Measurements from ENCODE around the gene STT3A.
A peak's percentile ranks its signal among the peaks of the same experiment; 100 is the strongest.

The STT3A gene

DNA sequence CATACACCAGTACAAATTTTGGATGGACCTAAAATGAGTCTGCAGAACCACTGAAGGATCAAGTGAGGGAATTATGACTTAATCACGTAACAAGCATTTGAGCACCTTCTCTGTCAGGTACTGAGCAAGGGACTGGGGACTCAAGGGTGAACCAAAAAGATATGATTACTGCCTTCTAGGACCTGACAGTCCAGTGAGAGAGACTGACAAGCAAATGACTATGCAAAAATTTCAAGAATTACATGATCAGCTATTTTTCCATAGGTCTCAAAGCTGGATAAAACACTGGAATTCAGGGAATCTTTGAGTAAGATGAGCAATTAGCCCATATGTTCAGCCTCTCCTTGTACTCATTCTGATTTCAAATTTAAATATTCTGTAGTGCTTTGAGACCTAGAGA is 5.2 kb upstream of the STT3A start:
- no peak for DNase-seq (ENCODE audit: low read depth in 2 of 2, low spot score in 1 of 2)

DNA sequence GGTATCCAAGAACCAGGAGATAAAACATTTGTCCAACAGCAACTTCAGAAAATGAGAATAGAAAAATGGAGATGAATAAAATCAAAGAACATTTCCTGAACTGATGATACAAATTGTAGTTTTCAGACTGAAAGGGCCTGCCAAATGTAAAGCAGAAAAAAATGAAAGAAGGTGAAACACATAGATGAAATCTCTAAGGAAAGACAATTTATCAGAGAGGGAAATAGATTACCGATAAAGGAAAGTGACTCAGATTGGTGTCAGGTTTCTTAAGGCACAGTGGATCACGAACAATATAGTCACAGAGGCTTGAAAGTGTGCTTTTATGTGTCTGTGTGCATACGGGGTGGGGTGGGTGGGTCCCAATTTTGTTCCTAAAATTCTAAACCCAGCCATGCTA is 4.1 kb upstream of the STT3A start:
- no peak for DNase-seq (ENCODE audit: low read depth in 2 of 2, low spot score in 1 of 2)

DNA sequence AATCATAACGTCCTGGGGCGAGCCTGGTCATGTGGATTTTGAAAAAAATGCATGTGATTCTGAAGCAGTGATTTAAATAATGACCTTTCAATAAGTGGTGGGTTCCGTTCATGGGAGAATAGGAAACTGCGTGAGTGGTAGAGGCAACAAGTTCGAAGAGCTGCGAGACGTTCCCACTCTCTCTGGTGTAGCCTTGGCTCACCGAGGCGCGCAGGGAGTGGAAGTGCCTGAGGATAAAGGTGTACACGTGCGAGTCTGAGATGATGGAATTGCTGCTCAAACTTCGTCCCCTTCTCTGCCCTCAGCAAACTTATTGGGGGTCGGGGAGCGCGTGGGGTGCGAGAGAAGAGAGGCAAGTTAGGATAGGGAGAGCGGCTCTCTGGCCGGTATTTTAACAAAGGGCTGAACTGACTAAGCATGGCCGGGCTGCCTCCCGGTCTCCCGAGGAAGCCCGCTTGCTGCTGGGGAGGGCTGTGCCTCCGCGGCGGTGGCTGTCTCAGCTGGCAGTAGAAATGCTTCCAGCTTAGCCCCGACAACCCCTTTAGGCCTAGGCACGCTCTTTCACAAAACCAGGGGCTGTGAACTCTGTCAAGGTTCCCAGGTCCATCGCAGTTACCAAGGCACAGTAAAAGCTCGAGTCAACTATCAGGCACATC is 875 bp upstream of the STT3A start:
- peak in 1 of 2 donors; percentile 13 for DNase-seq (ENCODE audit: low read depth in 2 of 2, low spot score in 1 of 2)

DNA sequence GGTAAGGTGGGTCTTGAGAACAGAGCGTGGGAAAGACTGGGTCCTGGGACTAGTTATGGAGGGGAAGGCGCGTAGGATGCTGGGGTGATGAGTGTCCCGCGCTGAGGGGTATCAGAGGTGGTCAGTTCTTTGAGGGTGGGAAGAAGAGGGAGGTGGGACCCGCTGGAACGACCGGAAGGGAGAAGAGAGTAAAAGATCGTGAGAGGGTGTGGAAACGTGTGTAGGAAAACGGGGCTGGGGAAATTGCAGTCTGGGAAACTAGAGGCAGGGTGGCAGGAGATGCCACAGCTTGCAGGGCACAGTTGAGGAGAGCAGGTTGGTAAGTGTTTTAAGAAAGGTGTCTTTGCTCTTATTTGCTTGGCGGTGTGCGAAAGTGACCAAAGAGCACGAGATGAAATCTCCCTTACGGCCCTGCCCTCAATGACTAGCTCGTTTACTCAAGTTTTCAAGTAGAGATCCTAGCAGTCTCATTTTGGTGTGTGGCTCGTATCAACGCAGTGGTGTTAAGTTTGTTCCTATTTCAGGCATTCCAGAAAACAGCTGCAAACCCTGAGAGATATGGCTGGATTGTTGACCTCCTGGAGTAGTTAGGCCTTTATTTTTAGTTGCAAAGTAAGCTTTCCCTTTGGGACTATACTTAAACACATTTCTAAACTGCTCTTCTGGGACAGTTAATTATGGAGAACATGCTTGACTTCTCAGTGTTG is 615 bp downstream of the STT3A start:
- DNase-seq (ENCODE audit: low read depth in 2 of 2, low spot score in 1 of 2), result no peak

DNA sequence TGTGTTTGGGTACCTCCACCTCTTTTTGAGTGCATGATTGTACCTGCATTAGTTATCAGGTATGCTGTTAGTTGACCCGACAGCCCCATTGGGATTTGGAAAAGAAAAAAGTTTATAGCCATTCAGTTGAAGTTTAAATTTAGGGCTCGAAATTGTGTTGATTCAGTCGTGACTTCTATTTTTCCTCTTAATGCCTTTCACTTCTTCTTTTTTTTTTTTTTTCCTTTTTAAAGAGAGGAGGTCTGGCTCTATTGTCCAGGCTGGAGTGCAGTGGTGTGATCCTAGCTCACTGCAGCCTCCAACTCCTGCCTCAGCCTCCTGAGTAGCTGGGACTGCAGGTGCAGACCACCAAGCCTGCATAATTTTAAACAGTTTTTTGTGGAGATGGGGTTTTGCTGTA is 2.3 kb downstream of the STT3A start:
- no peak for DNase-seq (ENCODE audit: low read depth in 2 of 2, low spot score in 1 of 2)

DNA sequence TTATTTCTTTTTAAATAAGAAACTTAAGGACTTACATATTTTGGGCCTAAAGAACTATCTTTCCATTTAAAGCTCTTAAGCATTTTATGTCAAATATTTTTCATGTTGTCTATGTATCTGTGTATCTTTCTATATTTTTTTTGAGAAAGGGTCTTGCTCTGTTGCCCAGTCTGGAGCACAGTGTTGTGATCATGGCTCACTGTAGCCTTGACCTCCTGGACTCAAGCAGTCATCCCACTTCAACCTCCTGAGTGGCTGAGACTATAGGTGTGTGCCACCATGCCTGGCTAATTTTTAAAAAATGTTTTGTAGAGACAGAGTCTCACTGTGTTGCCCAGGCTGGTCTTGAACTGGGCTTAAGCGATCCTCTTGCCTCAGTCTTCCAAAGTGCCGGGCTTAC is 8.0 kb downstream of the STT3A start:
- no peak for DNase-seq (ENCODE audit: low read depth in 2 of 2, low spot score in 1 of 2)

DNA sequence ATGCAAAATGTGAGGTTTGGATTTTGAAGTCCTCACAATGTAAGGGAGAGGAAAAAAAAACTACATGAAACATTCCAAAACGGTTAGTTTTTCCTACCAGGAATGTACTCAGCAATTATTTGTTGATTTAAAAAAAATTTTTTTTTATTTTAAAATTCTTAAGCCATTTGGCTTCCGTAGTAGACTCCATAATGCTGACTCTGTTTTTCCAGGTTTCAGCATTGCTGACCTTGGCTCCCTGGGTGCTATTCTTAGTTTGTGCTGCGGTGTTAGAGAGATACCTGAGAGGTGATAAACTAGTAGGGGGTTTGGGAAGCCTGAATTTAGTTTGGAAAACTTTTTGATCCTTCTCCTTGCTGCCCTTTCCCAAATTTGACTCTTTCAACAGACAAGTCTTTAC is 10.6 kb downstream of the STT3A start:
- no peak for DNase-seq (ENCODE audit: low read depth in 2 of 2, low spot score in 1 of 2)

DNA sequence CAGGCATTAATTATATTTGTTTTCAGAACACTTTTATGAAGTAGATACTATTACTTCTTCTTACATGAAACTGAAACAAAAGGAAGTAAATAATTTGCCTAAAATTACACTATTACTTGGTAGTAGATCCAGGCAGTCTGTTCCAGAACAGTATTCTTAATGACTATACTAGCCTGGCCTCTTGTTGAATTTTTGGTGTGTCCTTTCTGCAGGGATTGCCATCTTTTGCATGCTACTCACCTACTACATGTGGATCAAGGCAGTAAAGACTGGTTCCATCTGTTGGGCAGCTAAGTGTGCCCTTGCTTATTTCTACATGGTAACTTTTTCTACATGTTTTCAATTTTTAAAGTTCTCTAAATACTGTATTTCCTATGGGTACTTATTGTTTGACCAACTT is 12.8 kb downstream of the STT3A start:
- DNase-seq (ENCODE audit: low read depth in 2 of 2, low spot score in 1 of 2), result no peak

DNA sequence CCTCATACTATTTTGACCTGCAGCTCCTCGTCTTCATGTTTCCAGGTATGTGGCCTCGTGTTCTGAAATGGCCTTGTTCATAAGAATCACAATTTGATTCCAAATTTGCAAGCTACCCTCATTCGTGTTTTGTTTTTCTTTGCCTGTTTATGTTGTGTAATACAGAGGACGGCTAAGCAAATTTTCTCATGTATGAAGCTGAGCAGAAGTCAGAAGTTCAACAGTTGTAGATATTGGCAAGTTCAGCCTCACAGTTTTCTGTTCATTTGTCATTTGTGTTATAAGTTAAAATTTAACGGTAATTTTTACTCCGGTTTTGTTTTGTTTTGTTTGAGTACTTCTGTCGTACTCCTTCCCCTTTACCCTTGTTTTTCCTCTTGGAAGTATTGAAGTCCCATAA is 16.9 kb downstream of the STT3A start:
- no peak for DNase-seq (ENCODE audit: low read depth in 2 of 2, low spot score in 1 of 2)

DNA sequence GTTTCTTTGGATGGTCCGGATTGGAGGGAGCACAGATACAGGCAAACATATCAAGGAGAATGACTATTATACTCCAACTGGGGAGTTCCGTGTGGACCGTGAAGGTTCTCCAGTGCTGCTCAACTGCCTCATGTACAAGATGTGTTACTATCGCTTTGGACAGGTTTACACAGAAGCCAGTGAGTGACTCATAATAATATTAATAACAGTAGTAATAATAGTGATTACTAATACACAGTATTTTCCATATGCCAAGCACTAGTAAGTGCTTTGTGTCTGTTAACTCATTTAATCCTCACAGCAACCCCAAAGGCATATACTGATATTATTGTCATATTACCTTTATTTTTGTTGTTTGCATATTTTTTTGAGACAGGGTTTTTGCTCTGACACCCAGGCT is 25.7 kb downstream of the STT3A start:
- DNase-seq (ENCODE audit: low read depth in 2 of 2, low spot score in 1 of 2), result no peak

DNA sequence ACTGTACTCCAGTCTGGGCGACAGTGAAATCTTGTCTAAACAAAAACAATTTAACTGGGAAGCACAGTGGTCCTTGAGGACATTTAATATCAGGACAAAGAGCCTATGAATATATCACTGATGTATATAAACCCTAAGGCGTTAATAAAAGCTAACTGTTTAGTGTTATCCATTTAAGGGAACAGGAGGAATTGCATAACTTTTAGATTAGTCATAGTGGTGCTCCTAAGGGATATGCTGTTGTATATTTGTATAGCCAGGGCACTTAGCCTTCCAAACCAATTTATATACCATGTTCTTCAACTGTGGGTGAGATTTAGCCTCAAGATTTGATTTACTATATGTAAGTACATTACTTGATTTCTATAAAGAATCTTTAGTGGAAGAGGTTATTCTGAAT is 29.3 kb downstream of the STT3A start:
- DNase-seq (ENCODE audit: low read depth in 2 of 2, low spot score in 1 of 2), result no peak

DNA sequence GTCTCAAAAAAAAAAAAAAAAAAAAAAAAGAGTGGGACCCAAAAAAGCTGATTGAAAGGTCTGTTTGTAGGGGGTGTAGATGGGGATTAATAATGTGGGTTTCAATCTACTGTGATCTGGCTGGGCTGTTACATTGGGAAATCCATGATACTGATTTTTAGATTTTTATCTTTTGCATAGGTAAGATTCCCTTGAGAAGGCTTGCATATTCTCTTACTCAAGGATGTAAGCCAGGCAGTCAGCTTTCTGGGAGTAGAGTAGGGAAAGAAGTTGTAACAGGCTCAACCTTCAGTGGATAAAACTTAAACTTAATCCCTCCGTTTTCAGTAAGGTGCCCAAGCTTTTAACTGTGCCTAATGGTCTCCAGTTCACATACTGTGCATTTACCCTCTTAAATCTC is 30.4 kb downstream of the STT3A start:
- DNase-seq (ENCODE audit: low read depth in 2 of 2, low spot score in 1 of 2), result no peak

DNA sequence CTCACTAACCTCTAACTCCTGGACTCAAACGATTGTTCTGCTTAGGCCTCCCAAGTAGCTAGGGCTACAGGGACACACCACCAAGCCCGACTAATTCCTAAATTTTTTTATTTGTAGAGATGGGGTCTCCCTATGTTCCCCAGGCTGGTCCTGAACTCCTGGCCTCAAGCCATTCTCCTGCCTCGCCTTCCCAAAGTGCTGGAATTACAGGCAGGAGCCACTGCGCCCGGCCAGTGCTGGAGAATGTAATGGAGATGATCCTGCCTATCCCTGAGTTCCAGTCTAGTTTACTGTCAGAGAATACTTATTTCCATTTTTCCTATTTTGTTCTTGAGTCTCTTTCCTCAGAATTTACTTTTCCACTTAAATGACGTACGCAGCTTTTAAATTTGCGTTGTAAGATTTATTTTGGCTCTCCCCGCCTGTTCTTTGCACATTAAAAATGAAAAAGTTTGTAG is 32.1 kb downstream of the STT3A start, which contains the start of gene CHEK1:
CHEK1 (plus strand) TSS at position 408 of the 458 bp plus-strand sequence. CDS start 1,606 bp downstream, outside the sequence.
- DNase-seq (ENCODE audit: low read depth in 2 of 2, low spot score in 1 of 2), result no peak

DNA sequence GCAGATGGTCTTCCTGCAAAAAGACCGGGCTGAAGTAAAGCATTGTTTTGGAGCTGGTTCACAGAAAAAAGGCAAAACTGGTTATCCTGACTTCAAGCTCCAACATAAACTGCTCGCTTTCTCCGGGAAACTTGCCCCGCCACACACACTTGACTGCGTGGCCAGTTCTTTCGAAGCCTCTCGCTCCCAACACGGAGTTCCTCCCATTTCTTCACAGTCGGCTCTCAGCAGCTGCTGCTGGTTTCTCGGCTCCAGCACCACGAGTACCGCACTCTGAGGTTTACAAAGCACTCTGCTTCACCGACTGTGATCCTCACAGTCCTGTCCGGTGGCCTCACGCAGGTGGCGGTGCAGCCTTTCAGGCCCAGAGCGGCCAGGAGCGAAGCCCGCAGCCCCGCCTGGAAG is 32.6 kb downstream of the STT3A start:
- DNase-seq (ENCODE audit: low read depth in 2 of 2, low spot score in 1 of 2), result no peak

DNA sequence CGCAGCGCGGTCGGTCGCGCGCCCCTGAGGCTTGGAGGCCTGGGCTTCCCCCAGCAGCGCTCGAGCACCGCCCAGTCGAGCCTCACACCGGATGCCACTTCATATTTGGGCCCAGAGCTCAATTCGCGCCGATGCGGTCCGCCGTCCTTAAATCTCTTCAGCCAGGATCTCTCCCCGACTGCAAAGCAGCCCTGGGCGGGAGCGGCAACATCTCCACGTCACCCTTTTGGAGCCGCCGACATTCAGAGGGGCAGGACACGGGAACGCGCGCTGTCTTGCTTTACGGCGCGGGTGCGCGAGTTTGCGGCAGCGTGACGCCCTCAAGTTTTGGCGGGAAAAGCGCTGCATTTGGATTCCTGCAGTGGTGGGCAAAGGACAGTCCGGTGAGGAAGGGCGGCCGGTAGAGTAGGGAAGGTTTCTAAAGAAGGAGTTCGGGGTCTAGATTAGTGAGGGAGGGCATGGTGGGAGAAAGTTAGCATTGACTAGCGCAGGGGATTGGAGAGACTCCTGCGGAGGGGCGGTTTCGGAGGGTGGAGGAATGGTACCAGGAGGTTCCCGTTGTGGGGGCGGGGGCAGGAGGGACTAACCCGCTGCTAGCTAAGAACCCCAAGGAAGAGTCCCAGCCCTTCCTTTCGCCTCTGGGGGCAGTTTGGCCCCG is 33.1 kb downstream of the STT3A start:
- peak; percentile 65 to 73 for DNase-seq (ENCODE audit: low read depth in 2 of 2, low spot score in 1 of 2)

DNA sequence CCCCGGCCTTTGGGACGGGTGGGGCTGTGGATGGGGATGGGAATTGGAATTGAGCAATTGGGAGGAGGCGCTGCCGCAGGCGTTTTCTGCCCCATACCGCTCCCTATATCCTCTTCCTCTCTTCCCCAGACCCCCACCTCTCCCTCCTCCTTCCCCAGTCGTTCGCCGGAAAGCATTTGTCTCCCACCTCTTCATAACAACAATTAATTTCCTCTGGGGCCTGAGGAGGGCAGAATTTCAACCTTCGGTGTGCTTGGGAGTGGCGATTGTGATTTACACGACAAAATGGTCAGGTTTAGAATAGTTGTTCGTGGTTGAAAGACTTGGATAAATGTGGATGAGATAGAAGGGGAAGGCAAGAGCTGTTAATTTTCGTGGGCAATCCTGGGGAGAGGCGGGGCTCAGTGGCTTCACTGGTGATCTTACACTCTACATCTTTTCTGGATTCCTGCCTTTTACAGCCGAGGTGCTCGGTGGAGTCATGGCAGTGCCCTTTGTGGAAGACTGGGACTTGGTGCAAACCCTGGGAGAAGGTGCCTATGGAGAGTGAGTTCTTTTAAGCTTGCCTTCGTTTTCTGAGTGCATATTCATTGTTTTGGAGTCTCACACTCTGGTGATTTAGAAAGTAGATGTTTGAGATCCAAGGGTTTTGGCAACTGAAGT is 33.8 kb downstream of the STT3A start:
- peak in 1 of 2 donors; percentile 1 for DNase-seq (ENCODE audit: low read depth in 2 of 2, low spot score in 1 of 2)

DNA sequence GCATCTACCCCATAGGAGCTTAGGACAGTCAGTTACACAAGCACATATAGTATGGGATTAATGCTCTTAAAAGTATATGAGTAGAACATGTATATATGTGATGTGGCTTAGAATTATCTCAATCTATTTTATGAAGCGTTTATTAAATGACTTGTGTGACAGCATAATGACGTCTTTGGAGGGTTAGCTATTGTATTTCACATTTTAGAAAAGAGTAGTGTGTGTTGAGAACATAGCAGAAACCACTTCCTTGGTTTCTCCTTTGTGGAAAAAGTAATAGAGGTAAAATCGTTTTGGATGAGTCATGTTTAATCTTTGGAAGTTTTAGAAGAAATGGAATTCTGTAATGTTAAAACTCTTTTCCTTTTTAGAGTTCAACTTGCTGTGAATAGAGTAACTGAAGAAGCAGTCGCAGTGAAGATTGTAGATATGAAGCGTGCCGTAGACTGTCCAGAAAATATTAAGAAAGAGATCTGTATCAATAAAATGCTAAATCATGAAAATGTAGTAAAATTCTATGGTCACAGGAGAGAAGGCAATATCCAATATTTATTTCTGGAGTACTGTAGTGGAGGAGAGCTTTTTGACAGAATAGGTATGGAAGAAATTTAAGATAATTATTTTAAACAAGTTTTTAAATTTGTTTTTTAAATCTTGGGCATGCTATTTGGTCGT is 34.7 kb downstream of the STT3A start:
- no peak for DNase-seq (ENCODE audit: low read depth in 2 of 2, low spot score in 1 of 2)

DNA sequence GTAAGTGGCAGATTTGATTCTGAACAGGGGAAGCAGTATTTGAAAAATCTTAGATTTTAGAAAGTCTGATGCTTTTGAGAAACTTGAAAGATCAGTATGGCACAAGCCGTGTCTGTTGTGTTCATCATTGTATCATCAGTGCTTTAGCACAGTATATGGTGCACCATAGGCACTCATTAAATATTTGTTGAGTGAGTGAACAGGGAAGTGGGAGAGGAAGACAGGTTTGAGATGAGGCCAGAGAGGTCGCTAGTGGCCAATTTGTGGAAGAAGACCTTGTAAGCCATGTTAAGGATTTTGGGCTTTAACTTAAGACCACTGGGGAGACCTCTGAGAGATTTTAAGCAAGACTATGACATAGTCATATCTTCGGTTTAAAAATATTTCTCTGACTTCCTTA is 45.2 kb downstream of the STT3A start:
- DNase-seq (ENCODE audit: low read depth in 2 of 2, low spot score in 1 of 2), result no peak

DNA sequence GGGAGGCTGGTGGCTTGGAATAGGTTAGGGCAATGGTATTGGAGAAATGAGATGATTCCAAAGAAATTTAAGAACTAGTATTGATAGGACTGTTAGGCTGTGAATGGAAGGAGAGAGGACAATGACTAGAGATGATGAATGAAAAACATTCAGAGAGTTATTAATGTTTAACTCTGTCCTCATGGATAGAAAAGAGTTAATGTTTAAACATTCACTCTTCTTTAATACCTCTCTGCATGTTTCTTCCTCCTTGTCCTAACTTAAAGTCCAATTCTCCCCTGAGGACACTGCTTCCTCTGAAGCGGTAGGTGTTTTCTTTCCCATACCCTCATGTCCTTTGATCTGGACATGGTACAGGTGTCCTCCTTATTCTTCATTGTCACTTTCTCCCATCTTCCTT is 45.7 kb downstream of the STT3A start:
- DNase-seq (ENCODE audit: low read depth in 2 of 2, low spot score in 1 of 2), result no peak

DNA sequence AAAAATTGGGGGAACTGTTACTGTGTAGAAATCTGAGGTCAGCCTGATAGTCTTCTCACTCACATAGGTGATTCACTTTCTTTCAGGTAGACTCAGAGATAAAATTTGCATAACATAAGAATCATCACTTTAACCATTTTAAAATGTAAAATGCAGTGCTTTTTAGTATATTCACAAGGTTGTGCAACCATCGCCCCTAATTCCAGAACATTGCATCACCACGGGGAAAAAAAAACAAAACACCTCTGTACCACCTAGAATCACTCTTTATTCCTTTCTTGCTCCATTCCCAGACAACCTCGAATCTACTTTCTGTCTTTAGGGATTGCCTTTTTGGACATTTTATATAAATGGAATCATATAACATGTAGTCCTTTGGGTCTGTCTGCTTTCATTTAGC is 53.2 kb downstream of the STT3A start:
- no peak for DNase-seq (ENCODE audit: low read depth in 2 of 2, low spot score in 1 of 2)

DNA sequence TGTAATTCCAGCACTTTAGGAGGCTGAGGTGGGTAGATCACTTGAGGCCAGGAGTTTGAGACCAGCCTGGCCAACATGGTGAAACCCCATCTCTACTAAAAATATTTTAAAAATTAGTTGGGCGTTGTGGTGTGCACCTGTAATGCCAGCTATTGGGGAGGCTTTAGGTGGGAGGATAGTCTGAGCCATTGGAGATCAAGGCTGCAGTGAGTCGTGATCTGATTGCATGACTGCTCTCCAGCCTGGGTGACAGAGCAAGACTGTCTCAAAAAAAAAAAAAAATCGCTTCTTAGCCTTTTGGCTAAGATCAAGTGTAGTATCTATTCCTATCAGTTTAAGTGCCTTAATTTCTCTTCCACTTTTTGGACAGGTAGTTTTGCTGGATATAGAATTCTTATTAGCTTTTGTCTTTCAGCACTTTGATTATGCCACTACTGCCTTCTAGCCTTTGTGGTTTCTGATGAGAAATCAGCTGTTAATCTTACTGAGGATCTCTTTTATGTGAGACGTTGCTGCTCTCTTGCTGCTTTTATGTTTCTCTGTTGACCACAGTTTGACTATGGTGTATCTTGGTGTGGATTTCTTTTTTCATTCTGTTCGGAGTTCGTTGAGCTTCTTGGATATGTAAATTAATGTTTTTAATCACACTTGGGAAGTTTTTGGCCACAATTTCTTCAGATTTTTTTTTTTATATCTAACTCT is 57.0 kb downstream of the STT3A start:
- DNase-seq (ENCODE audit: low read depth in 2 of 2, low spot score in 1 of 2), result no peak
